HG02571 (cell line): ENCODE data around the gene CCN5.
"Not testable (repeated sequence)": the region's sequence is repeated elsewhere in the genome, so short reads cannot be mapped to it uniquely, and the experiment has no call there.

Source experiments
- ATAC-seq: cut with Tn5 transposase; IDR thresholded peaks from one replicate; pipeline ENCODE4 v1.9.1; 2021; ENCODE audit warnings: mild to moderate bottlenecking, moderate library complexity; ENCODE audit not compliant: unreplicated experiment

CCN5 gene

GRCh38 chr20:44756011-44756688 is 41.0 kb downstream of the CCN5 start:
- ATAC-seq: no peak

GRCh38 chr20:44756956-44757355 is 41.8 kb downstream of the CCN5 start:
- no peak for ATAC-seq

- ATAC-seq: no peak
These were observed 43.3 kb downstream of the CCN5 start for GRCh38 chr20:44758247-44759101.

- no peak for ATAC-seq
These were observed 44.4 kb downstream of the CCN5 start for GRCh38 chr20:44759595-44759994.

GRCh38 chr20:44761423-44761822 is 46.3 kb downstream of the CCN5 start:
- ATAC-seq: no peak

GRCh38 chr20:44762466-44763140 is 47.4 kb downstream of the CCN5 start:
- no peak for ATAC-seq

GRCh38 chr20:44763798-44764197 is 48.6 kb downstream of the CCN5 start:
- ATAC-seq: not testable (repeated sequence)

GRCh38 chr20:44765091-44765490 is 49.9 kb downstream of the CCN5 start:
- ATAC-seq: no peak

GRCh38 chr20:44765701-44766347 is 50.7 kb downstream of the CCN5 start:
- no peak for ATAC-seq

GRCh38 chr20:44768256-44768655 is 53.1 kb downstream of the CCN5 start:
- ATAC-seq: no peak

- no peak for ATAC-seq
These were observed 53.8 kb downstream of the CCN5 start for GRCh38 chr20:44768854-44769480.

- no peak for ATAC-seq
These were observed 54.3 kb downstream of the CCN5 start for GRCh38 chr20:44769481-44769863.

GRCh38 chr20:44770484-44771171 is 55.5 kb downstream of the CCN5 start:
- no peak for ATAC-seq

- ATAC-seq: no peak
These were observed 56.0 kb downstream of the CCN5 start for GRCh38 chr20:44771172-44771535.

GRCh38 chr20:44772636-44773035 is 57.5 kb downstream of the CCN5 start:
- no peak for ATAC-seq

- no peak for ATAC-seq
These were observed 58.1 kb downstream of the CCN5 start for GRCh38 chr20:44773070-44773829.

GRCh38 chr20:44776980-44777379 is 61.8 kb downstream of the CCN5 start:
- ATAC-seq: no peak
